Measurements from ENCODE around the gene ZNHIT6. TPM values are rescaled to one million over a fixed set of nuclear protein-coding genes. Genes with fewer than 3 reads are reported as not detected.

Gene ZNHIT6
- polyA plus RNA-seq (2013, experiment 1 of 2) = 22.7 TPM
- polyA plus RNA-seq (2013, experiment 2 of 2) = 22.7 TPM

DNA sequence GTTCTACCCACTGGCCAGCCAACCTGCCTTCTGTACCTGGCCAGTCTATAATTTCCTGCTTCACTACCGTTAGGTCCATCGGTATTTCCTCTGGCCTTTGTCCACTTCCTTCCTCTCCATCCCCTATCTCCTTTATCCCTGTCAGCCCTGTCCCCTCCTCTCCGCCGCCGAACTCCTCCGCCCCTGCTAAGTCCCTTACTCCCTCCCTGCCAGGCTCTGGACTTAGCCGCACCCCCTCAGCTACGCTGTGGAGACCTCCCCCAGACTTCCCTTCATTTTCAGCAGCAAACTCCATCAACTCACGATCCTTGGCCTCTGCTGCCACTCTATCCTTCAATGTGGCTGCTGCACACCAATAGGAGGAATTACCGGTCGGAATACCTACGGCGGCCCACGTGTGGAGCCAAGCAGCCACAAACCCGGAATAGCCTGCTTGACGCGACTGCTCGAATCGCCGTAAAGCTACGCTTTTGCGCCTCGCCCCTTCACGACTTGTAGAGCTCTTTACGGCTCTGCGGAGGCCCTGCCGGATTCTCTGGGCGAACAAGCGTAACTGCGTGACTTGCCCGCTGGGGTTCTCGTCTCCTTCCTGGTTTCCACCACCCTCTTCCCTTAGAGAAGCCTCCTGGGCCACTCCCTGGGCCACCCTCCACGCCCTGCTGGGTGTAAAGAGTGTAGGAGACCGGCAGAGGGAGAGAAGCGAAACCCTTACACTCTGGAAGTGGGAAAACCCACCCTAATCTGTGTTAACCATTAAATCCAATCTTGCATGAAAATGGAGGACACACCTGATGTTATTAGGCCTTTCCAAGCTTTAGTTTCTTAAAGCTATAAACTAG, at the start of gene ZNHIT6:
Gene ZNHIT6 (minus strand): TSS at position 444 of the 839 bp plus-strand sequence. CDS start 149 bp downstream, at position 295.
- Histone ChIP-seq H3K79me1 (replicated peaks; ENCODE audit: low read length, poor library complexity, severe bottlenecking) (no peaks in the 10 kb centered on the region), H3K4me1 (ENCODE audit: control insufficient read depth, insufficient read depth, low read depth, low read length) (peaks cover 4% of the 10 kb centered on the region), H3K9ac (ENCODE audit: low read length) (peak within 1 kb of the TSS; percentile 96), H3K18ac (ENCODE audit: low read depth in 1 of 2, low read length in 2 of 2) (peak within 1 kb of the TSS; percentile 73 to 91), H3K23ac (ENCODE audit: low read length in 2 of 2) (no peak within 1 kb of the TSS), H3K27me3 (ENCODE audit: control insufficient read depth in 1 of 2, insufficient read depth in 1 of 2, low read length in 2 of 2) (no peaks in the 10 kb centered on the region), H3K9me3 (ENCODE audit: control insufficient read depth, low read length) (no peaks in the 10 kb centered on the region), H2AFZ (ENCODE audit: low read depth, low read length) (peak within 1 kb of the TSS; percentile 46), H2AK5ac (ENCODE audit: low read length, severe bottlenecking) (no peak within 1 kb of the TSS), H2BK5ac (ENCODE audit: low read depth, low read length, poor library complexity, severe bottlenecking) (peak within 1 kb of the TSS; percentile 50), H4K8ac (ENCODE audit: low read length) (peak within 1 kb of the TSS; percentile 97), H3K14ac (ENCODE audit: low read length in 2 of 2) (peak within 1 kb of the TSS in 1 of 2 experiments; percentile 63), H3K4me2 (ENCODE audit: low read length, poor library complexity, severe bottlenecking) (peak within 1 kb of the TSS; percentile 89), H3K4me3 (ENCODE audit: insufficient read depth in 1 of 2, low read depth in 1 of 2, low read length in 2 of 2) (peak within 1 kb of the TSS; percentile 86 to 98), H2BK12ac (ENCODE audit: low read length in 2 of 2) (peak within 1 kb of the TSS in 1 of 2 experiments; percentile 77), H4K91ac (ENCODE audit: low read length) (peak within 1 kb of the TSS; percentile 86), H3K36me3 (ENCODE audit: control insufficient read depth in 1 of 2, insufficient read depth in 2 of 2, low read depth in 1 of 2, low read length in 2 of 2) (peaks cover 5 to 30% of the 10 kb centered on the region in 2 experiments), H3K4ac (ENCODE audit: low read depth in 1 of 2, low read length in 2 of 2) (peak within 1 kb of the TSS; percentile 45 to 97), H2BK120ac (ENCODE audit: low read depth, low read length) (peak within 1 kb of the TSS; percentile 73), H3K27ac (ENCODE audit: low read length, poor library complexity, severe bottlenecking) (peak within 1 kb of the TSS; percentile 94), H2BK15ac (ENCODE audit: low read depth, poor library complexity, severe bottlenecking) (peak within 1 kb of the TSS; percentile 28)
- under 1% methylated on average over 24 of the region's 35 CpGs for WGBS
- peak; percentile 97 for DNase-seq

DNA sequence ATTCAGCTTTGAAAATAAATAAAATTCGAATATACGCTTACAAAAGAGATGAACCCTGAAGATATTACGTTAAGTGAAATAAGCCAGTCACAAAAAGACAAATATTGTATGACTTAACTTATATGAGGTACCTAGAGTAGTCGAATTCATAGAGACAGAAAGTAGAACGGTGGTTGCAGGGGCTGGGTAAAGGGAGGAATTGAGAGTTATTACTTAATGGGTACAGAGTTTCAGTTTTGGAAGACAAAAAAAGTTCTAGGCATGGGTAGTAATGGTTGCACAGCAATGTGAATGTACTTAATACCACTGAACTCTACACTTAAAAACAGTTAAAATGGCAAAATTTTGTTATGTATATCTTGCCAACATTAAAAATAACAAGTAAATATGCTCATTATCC, 48.6 kb upstream of the ZNHIT6 start:
- 100% methylated on average over 4 of the region's 5 CpGs for WGBS
- no peak overlapping the region for H3K4me2 ChIP-seq (ENCODE audit: low read length, poor library complexity, severe bottlenecking)
- no peaks in the 10 kb centered on the region for H3K79me1 ChIP-seq (replicated peaks; ENCODE audit: low read length, poor library complexity, severe bottlenecking)
- H3K18ac ChIP-seq (ENCODE audit: low read depth in 1 of 2, low read length in 2 of 2) = no peak overlapping the region
- no peak overlapping the region for H3K4ac ChIP-seq (ENCODE audit: low read depth in 1 of 2, low read length in 2 of 2)
- H3K4me3 ChIP-seq (ENCODE audit: insufficient read depth in 1 of 2, low read depth in 1 of 2, low read length in 2 of 2) = no peak overlapping the region
- H2AK5ac ChIP-seq (ENCODE audit: low read length, severe bottlenecking) = no peak overlapping the region
- H3K27ac ChIP-seq (ENCODE audit: low read length, poor library complexity, severe bottlenecking) = no peak overlapping the region
- H3K36me3 ChIP-seq (ENCODE audit: control insufficient read depth in 1 of 2, insufficient read depth in 2 of 2, low read depth in 1 of 2, low read length in 2 of 2) = no peaks in the 10 kb centered on the region
- no peaks in the 10 kb centered on the region for H3K9me3 ChIP-seq (ENCODE audit: control insufficient read depth, low read length)
- H2BK120ac ChIP-seq (ENCODE audit: low read depth, low read length) = no peak overlapping the region
- no peak overlapping the region for H2BK12ac ChIP-seq (ENCODE audit: low read length in 2 of 2)
- no peak overlapping the region for H4K8ac ChIP-seq (ENCODE audit: low read length)
- H2BK5ac ChIP-seq (ENCODE audit: low read depth, low read length, poor library complexity, severe bottlenecking) = no peak overlapping the region
- no peak overlapping the region for H4K91ac ChIP-seq (ENCODE audit: low read length)
- H3K9ac ChIP-seq (ENCODE audit: low read length) = no peak overlapping the region
- no peak overlapping the region for H2BK15ac ChIP-seq (ENCODE audit: low read depth, poor library complexity, severe bottlenecking)
- no peaks in the 10 kb centered on the region for H3K27me3 ChIP-seq (ENCODE audit: control insufficient read depth in 1 of 2, insufficient read depth in 1 of 2, low read length in 2 of 2)
- no peak overlapping the region for H3K14ac ChIP-seq (ENCODE audit: low read length in 2 of 2)
- H3K23ac ChIP-seq (ENCODE audit: low read length in 2 of 2) = no peak overlapping the region
- H2AFZ ChIP-seq (ENCODE audit: low read depth, low read length) = no peak overlapping the region
- no peak for DNase-seq
- H3K4me1 ChIP-seq (ENCODE audit: control insufficient read depth, insufficient read depth, low read depth, low read length) = no peaks in the 10 kb centered on the region

- DNase-seq = no peak
- H3K36me3 ChIP-seq (ENCODE audit: control insufficient read depth in 1 of 2, insufficient read depth in 2 of 2, low read depth in 1 of 2, low read length in 2 of 2) = no peaks in the 10 kb centered on the region
- no peaks in the 10 kb centered on the region for H3K27me3 ChIP-seq (ENCODE audit: control insufficient read depth in 1 of 2, insufficient read depth in 1 of 2, low read length in 2 of 2)
- no peak overlapping the region for H3K14ac ChIP-seq (ENCODE audit: low read length in 2 of 2)
- H2BK15ac ChIP-seq (ENCODE audit: low read depth, poor library complexity, severe bottlenecking) = no peak overlapping the region
- no peak overlapping the region for H2BK12ac ChIP-seq (ENCODE audit: low read length in 2 of 2)
- no peaks in the 10 kb centered on the region for H3K9me3 ChIP-seq (ENCODE audit: control insufficient read depth, low read length)
- H3K23ac ChIP-seq (ENCODE audit: low read length in 2 of 2) = no peak overlapping the region
- H4K8ac ChIP-seq (ENCODE audit: low read length) = no peak overlapping the region
- no peak overlapping the region for H3K9ac ChIP-seq (ENCODE audit: low read length)
- H3K4me3 ChIP-seq (ENCODE audit: insufficient read depth in 1 of 2, low read depth in 1 of 2, low read length in 2 of 2) = no peak overlapping the region
- no CpG with 5 or more reads among the region's 1 CpG for WGBS
- no peak overlapping the region for H2AK5ac ChIP-seq (ENCODE audit: low read length, severe bottlenecking)
- H2BK120ac ChIP-seq (ENCODE audit: low read depth, low read length) = no peak overlapping the region
- H3K79me1 ChIP-seq (replicated peaks; ENCODE audit: low read length, poor library complexity, severe bottlenecking) = no peaks in the 10 kb centered on the region
- no peak overlapping the region for H2AFZ ChIP-seq (ENCODE audit: low read depth, low read length)
- H3K4me2 ChIP-seq (ENCODE audit: low read length, poor library complexity, severe bottlenecking) = no peak overlapping the region
- no peak overlapping the region for H2BK5ac ChIP-seq (ENCODE audit: low read depth, low read length, poor library complexity, severe bottlenecking)
- no peaks in the 10 kb centered on the region for H3K4me1 ChIP-seq (ENCODE audit: control insufficient read depth, insufficient read depth, low read depth, low read length)
- no peak overlapping the region for H4K91ac ChIP-seq (ENCODE audit: low read length)
- no peak overlapping the region for H3K4ac ChIP-seq (ENCODE audit: low read depth in 1 of 2, low read length in 2 of 2)
- H3K27ac ChIP-seq (ENCODE audit: low read length, poor library complexity, severe bottlenecking) = no peak overlapping the region
- H3K18ac ChIP-seq (ENCODE audit: low read depth in 1 of 2, low read length in 2 of 2) = no peak overlapping the region
Measured at GRCh38 chr1:85748120-85748519, 39.9 kb upstream of the ZNHIT6 start.

DNA sequence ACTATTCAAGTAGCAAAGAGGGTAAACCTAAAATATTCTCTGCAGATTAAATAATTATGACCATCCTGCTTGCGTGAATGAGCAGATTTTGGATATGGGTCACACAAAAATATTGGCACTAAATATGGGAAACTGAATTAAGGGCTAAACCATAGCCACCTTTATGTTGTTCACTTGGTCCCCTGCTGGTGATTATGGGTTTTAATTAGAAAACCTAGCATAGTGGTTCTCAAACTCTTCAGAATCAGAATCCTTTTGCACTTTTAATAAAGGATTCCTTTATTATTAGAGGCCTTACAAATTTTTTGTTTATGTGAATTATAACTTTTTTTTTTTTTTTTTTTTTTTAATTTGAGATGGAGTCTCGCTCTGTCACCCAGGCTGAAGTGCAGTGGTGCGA, 38.5 kb upstream of the ZNHIT6 start:
- H3K9ac ChIP-seq (ENCODE audit: low read length) = no peak overlapping the region
- H2BK15ac ChIP-seq (ENCODE audit: low read depth, poor library complexity, severe bottlenecking) = no peak overlapping the region

More for the DNA sequence above, 38.5 kb upstream of the ZNHIT6 start:
- H2BK12ac ChIP-seq (ENCODE audit: low read length in 2 of 2) = no peak overlapping the region
- H2BK120ac ChIP-seq (ENCODE audit: low read depth, low read length) = no peak overlapping the region
- H2AFZ ChIP-seq (ENCODE audit: low read depth, low read length) = no peak overlapping the region
- no peak overlapping the region for H3K18ac ChIP-seq (ENCODE audit: low read depth in 1 of 2, low read length in 2 of 2)
- no peaks in the 10 kb centered on the region for H3K27me3 ChIP-seq (ENCODE audit: control insufficient read depth in 1 of 2, insufficient read depth in 1 of 2, low read length in 2 of 2)
- H3K4ac ChIP-seq (ENCODE audit: low read depth in 1 of 2, low read length in 2 of 2) = no peak overlapping the region
- no peak overlapping the region for H3K4me2 ChIP-seq (ENCODE audit: low read length, poor library complexity, severe bottlenecking)
- no peaks in the 10 kb centered on the region for H3K9me3 ChIP-seq (ENCODE audit: control insufficient read depth, low read length)
- H2BK5ac ChIP-seq (ENCODE audit: low read depth, low read length, poor library complexity, severe bottlenecking) = no peak overlapping the region
- H3K23ac ChIP-seq (ENCODE audit: low read length in 2 of 2) = no peak overlapping the region
- DNase-seq = no peak
- H3K79me1 ChIP-seq (replicated peaks; ENCODE audit: low read length, poor library complexity, severe bottlenecking) = no peaks in the 10 kb centered on the region
- H3K4me1 ChIP-seq (ENCODE audit: control insufficient read depth, insufficient read depth, low read depth, low read length) = no peaks in the 10 kb centered on the region
- H3K36me3 ChIP-seq (ENCODE audit: control insufficient read depth in 1 of 2, insufficient read depth in 2 of 2, low read depth in 1 of 2, low read length in 2 of 2) = no peaks in the 10 kb centered on the region
- H2AK5ac ChIP-seq (ENCODE audit: low read length, severe bottlenecking) = no peak overlapping the region
- H3K4me3 ChIP-seq (ENCODE audit: insufficient read depth in 1 of 2, low read depth in 1 of 2, low read length in 2 of 2) = no peak overlapping the region
- H4K8ac ChIP-seq (ENCODE audit: low read length) = no peak overlapping the region
- H3K27ac ChIP-seq (ENCODE audit: low read length, poor library complexity, severe bottlenecking) = no peak overlapping the region
- no peak overlapping the region for H4K91ac ChIP-seq (ENCODE audit: low read length)
- WGBS = 100% methylated on average over 1 of the region's 3 CpGs
- H3K14ac ChIP-seq (ENCODE audit: low read length in 2 of 2) = no peak overlapping the region
